GM12873 (cell line): Measurements from ENCODE around the gene CPNE7.

Experiments used
- TF ChIP-seq, protein P1 (sequence below): IDR thresholded peaks from 2 replicates; pipeline ENCODE4 v1.5.1; 2012; ENCODE audit warnings: low read depth, mild to moderate bottlenecking, moderate library complexity, low read length, control low read depth; ENCODE audit not compliant: insufficient read depth; ENCODE audit errors: missing control alignments

Gene CPNE7

DNA sequence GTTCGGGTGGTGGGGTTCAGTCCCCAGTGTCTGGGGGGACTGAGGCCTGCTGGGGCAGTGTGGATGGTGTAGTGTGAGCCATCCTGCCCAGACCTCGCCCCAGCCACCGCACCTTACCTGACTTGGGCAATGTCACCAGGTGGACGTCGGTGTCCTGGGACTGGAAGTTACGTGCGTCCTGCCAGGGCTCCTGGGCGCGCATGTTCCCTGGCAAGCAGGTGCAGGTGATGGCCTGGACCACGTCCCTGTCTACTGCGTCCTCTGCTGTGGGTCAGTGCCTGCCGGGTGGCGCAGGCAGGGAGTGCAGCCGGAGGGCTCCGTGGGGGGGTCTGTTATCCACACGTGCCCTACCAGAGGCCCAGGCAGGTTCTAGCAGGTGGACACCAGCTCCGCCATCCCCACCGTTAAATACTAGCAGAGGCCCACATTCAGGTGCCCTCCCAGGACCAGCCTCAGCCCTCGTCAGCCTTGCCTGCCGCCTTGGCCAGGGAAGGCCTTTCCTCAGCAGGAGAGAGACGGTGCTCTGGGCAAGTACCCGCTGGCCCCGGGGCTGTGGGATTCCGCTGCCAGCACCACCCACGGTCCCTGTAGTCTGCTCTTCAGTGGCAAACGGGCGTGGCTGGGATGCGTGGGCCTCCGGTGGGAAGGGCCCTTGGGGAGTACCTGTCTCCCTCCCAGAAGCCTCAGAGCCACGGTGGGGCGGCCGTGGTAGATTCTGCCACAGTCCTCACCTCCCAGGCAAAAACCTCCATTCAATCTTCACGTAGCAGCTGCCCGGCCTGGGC lies 29.8 kb downstream of the CPNE7 start:
- TF ChIP-seq, protein P1, sequence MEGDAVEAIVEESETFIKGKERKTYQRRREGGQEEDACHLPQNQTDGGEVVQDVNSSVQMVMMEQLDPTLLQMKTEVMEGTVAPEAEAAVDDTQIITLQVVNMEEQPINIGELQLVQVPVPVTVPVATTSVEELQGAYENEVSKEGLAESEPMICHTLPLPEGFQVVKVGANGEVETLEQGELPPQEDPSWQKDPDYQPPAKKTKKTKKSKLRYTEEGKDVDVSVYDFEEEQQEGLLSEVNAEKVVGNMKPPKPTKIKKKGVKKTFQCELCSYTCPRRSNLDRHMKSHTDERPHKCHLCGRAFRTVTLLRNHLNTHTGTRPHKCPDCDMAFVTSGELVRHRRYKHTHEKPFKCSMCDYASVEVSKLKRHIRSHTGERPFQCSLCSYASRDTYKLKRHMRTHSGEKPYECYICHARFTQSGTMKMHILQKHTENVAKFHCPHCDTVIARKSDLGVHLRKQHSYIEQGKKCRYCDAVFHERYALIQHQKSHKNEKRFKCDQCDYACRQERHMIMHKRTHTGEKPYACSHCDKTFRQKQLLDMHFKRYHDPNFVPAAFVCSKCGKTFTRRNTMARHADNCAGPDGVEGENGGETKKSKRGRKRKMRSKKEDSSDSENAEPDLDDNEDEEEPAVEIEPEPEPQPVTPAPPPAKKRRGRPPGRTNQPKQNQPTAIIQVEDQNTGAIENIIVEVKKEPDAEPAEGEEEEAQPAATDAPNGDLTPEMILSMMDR, result no peak

DNA sequence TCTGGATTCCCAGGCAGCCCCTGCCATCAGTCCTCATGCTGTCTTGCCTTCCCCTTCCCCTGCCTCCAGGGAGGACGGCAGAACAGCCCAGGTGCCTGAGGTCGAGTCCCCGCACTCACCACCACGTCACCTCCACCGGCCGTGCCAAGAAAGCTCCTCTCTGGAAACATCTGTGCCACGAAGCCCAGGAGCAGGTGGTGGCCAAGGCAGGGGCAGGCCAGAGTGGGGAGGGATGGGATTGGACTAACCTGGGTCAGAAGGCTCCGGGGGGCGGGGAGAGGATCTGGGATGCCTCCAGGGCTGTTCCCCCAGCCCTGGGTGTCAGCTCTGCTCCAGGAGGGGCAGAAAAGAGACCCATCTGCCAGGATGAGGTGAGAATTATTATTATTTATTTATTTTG lies 30.4 kb downstream of the CPNE7 start:
- TF ChIP-seq, protein P1, result no peak

DNA sequence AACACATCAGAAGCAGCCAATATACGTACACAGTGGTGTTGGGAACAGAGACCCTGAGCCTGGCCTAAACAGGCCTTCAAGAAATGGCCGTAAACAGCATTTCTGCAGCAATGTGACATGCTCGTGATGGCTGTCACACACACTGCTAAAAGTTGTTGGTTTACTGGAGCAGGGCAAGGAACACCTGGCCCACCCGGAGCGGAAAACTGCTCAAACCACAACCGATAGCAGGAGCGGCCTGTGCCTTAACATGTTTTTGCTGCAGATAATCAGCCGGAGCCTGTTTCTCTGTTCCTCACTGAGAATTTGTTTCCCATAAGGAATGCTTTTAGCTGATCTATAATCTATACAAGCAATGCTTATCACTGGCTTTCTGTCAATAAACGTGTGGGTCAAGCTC lies 31.9 kb downstream of the CPNE7 start:
- TF ChIP-seq, protein P1, result no peak

DNA sequence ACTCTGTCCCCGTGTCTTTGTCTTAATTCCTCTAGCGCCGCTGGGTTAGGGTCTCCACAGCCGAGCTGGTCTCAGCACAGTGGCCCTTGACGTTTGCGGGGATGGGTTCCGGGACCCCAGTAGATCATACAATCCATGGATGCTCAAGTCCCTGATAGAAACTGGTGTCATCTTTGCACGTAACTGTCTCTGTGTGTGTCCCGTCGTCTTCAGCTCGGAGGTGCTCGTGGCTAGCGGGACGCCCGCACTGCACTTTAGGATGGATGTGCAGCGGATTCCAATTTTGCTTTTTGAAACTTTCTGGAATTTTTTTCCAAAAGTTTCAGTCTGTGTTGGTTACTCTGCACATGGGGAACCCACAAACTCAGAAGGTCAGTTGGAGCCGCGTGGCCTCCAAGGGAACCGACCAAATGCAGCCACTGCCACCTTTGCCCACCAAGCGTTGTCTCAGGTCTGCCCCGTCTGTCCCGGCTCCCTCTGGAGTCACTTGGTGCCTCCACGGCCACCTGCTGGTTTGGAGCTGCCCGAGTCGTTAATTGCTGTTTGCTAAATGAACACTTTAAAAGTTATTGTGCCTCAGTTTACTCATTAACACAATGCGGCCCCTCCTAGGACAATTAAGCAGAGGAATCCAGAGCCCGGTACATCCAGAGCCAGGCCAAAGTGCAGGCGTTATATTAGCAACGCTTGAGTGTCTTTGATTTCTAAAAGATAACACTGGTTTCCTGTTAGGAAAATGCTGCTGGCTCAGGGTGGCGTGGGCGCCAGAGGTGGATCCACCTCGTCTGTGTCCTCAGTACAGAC lies 32.6 kb downstream of the CPNE7 start:
- TF ChIP-seq, protein P1, result no peak

DNA sequence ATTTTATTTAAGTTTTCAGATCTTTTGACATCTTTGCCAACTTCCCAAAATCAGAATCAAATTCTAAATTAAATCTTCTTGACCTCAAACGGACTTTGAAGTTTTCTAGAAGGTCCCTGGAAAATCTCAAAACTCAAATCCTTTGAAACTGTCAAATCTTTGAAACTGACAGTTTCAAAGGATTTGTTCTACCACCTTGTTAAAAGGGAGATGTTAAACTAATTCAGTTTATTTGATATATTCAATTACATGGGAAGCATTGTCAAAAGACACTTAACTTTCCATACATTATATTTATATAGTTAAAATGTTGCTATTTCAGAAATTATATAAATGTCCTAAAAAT lies 34.5 kb downstream of the CPNE7 start:
- TF ChIP-seq, protein P1, result no peak

DNA sequence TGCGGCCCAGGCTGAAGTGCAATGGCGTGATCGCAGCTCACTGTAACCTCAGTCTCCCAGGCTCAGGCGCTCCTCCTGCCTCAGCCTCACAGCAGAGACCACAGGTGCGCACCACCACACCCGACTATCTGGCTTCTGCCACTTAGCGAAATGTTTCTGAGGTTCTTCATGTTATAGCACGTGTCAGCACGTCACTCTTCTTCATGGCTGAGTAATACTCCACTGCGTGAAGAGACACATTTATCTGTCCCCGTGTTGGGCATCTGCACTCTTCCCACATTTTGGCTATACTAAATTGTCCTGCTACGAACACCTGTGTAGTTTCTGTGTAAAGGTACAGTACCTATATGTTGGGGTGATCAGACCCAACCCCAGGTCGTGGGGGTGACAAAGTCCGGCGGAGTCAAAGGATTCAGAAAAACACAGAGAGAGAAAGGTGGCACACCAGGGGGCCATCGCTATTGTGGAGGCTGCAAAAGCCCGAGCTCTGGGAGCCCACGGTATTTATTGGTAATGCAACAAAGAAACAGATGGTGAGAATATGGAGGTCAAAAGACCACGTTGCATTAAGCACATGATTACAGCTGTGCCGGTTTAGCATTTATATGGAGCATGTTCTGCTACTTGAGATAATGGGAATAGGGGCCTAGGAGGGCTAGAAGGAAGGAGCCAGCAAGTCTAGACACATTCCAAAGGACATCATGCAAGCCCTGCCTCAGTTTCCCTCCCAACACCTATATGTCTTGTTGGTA lies 37.0 kb downstream of the CPNE7 start:
- TF ChIP-seq, protein P1, result no peak
